Nephron progenitor cell (in vitro differentiated cells): Measurements from ENCODE around the gene STK10.
"Not testable (repeated sequence)": the region's sequence is repeated elsewhere in the genome, so short reads cannot be mapped to it uniquely, and the experiment has no call there.

Experiments used
- DNase-seq: peaks from one replicate; pipeline ENCODE4 v3.0.0; 2021
- H3K27ac Mint-ChIP-seq: 2 replicates; pipeline ENCODE4 v1.8.0; 2021; ENCODE audit warnings: mild to moderate bottlenecking, moderate library complexity, mixed read lengths
- H3K27me3 Mint-ChIP-seq: 2 replicates; pipeline ENCODE4 v1.8.0; 2021; ENCODE audit warnings: mild to moderate bottlenecking, low read depth, mixed read lengths; ENCODE audit not compliant: poor library complexity
- H3K36me3 Mint-ChIP-seq: 2 replicates; pipeline ENCODE4 v1.8.0; 2021; ENCODE audit warnings: low read depth, mixed read lengths
- H3K4me1 Mint-ChIP-seq: 2 replicates; pipeline ENCODE4 v1.8.0; 2021; ENCODE audit warnings: mixed read lengths
- H3K4me3 Mint-ChIP-seq: 2 replicates; pipeline ENCODE4 v1.8.0; 2021; ENCODE audit warnings: mild to moderate bottlenecking, moderate library complexity, mixed read lengths
- H3K9me3 Mint-ChIP-seq: 2 replicates; pipeline ENCODE4 v1.8.0; 2021; ENCODE audit warnings: mild to moderate bottlenecking, moderate library complexity, mixed read lengths
- CTCF ChIP-seq: fragments of 200-600 bp; sonication (generic); IDR thresholded peaks from 2 replicates; pipeline ENCODE4 v1.5.0; 2021; ENCODE audit warnings: antibody characterized with exemption

STK10 gene

GRCh38 chr5:172162323-172162986 is 25.6 kb downstream of the STK10 start:
- Mint-ChIP-seq H3K9me3 (no peaks in the 10 kb centered on the region), H3K36me3 (no peaks in the 10 kb centered on the region), H3K27ac (no peak overlapping the region), H3K4me3 (no peak overlapping the region), H3K27me3 (no peaks in the 10 kb centered on the region), H3K4me1 (peaks cover 20% of the 10 kb centered on the region)
- TF ChIP-seq CTCF = no peak
- no peak for DNase-seq

DNA sequence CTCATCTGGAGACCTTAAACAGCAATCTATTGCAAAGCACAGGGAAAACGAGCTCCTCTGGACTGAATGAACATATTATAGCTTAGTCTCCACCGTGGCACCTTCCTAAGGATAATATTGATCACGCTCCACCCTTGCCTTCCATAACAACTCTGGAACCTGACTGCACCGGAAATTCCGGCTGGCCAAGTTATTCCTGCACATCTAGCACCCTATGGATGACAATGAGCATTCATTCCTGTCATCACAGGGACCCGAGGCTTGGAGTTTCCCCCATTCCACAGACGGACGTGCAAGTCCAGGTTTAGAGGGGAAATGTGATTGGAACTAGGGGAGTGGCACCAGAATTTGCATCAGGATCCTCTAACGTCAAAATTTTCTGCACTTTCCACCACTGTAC is 27.5 kb downstream of the STK10 start:
- peaks cover 16% of the 10 kb centered on the region for H3K4me1 Mint-ChIP-seq
- no peak for TF ChIP-seq CTCF
- peak overlapping the region; percentile 13 for H3K27ac Mint-ChIP-seq
- no peaks in the 10 kb centered on the region for H3K27me3 Mint-ChIP-seq
- H3K36me3 Mint-ChIP-seq = peaks cover 7% of the 10 kb centered on the region
- no peaks in the 10 kb centered on the region for H3K9me3 Mint-ChIP-seq
- DNase-seq = no peak
- no peak overlapping the region for H3K4me3 Mint-ChIP-seq

DNA sequence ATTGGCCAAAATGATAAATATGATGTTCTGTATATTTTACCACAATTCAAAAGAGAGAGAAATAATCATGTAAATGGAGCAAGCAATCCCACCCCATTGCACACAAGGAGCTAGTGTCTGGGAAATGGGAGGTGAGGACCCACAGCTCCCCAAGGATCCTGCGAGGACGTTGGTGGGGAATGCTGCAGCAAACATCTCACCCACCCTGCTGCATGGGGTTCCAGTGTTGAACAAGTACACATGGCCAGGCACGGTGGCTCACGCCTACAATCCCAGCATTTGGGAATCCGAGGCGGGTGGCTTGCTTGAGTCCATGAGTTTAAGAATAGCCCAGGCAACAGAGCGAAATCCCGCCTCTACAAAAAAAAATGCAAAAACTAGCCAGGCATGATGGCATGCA is 29.0 kb downstream of the STK10 start:
- Mint-ChIP-seq H3K9me3 (no peaks in the 10 kb centered on the region), H3K27me3 (peaks cover 3% of the 10 kb centered on the region), H3K4me1 (peaks cover 5% of the 10 kb centered on the region), H3K4me3 (no peak overlapping the region), H3K36me3 (peaks cover 12% of the 10 kb centered on the region), H3K27ac (no peak overlapping the region)
- no peak for DNase-seq
- TF ChIP-seq CTCF = no peak

DNA sequence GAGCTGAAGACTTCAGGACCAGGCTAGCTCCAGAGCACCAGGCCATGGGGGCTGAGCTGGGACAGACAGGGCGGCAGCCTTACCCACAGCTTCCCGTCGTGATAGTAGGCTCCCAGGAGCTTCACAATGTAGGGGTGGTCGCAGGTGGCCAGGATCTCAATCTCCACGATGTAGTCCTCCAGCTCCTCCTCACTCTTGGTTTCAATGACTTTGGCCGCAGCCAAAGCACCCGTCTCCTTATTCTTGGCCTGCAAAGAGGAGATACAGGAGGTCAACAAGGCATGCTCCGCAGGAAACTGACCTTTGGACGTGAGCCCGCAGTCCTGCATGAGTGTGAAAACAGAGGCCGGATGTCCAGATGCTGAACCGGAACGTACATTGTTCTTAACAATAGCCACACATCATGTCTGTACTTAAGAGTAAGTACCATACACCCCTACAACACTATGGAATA is 31.5 kb downstream of the STK10 start:
- TF ChIP-seq CTCF = no peak
- Mint-ChIP-seq H3K27ac (peak overlapping the region; percentile 47), H3K9me3 (no peaks in the 10 kb centered on the region), H3K4me1 (no peaks in the 10 kb centered on the region), H3K27me3 (peaks cover 4% of the 10 kb centered on the region), H3K4me3 (no peak overlapping the region), H3K36me3 (peaks cover 12% of the 10 kb centered on the region)
- DNase-seq = no peak

DNA sequence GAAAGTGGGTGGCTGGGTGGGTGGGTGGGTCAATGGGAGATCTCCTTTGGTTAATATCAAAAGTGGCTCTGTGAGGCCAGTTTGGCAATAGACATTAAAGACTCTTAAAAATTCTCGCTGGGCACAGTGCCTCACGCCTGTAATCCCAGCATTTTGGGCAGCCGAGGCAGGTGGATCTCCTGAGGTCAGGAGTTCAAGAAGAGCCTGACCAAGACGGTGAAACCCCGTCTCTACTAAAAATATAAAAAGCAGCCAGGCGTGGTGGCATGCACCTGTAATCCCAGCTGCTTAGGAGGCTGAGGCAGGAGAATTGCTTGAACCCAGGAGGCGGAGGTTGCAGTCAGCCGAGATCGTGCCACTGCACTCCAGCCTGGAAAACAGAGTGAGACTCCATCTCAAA is 32.9 kb downstream of the STK10 start:
- DNase-seq, H3K27me3 Mint-ChIP-seq, H3K4me3 Mint-ChIP-seq, H3K27ac Mint-ChIP-seq, H3K9me3 Mint-ChIP-seq, H3K4me1 Mint-ChIP-seq: not testable (repeated sequence)
- H3K36me3 Mint-ChIP-seq = peaks cover 12% of the 10 kb centered on the region

GRCh38 chr5:172153695-172154094 is 34.3 kb downstream of the STK10 start:
- Mint-ChIP-seq H3K27ac (peak overlapping the region; percentile 14), H3K36me3 (peaks cover 12% of the 10 kb centered on the region), H3K9me3 (no peaks in the 10 kb centered on the region), H3K4me3 (no peak overlapping the region), H3K4me1 (peaks cover 5% of the 10 kb centered on the region), H3K27me3 (peaks cover 4% of the 10 kb centered on the region)
- no peak for DNase-seq
- TF ChIP-seq CTCF = no peak
